ENCODE results near the gene LTB. TPM values are rescaled to one million over a fixed set of nuclear protein-coding genes. Genes with fewer than 3 reads are reported as not detected.

Gene LTB, protein sequence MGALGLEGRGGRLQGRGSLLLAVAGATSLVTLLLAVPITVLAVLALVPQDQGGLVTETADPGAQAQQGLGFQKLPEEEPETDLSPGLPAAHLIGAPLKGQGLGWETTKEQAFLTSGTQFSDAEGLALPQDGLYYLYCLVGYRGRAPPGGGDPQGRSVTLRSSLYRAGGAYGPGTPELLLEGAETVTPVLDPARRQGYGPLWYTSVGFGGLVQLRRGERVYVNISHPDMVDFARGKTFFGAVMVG
- 6.4 and 11.8 TPM in 2 replicates for total RNA-seq

- DNase-seq (ENCODE audit: low read depth in 2 of 2) = no peak
These were observed at the start of gene LTB for GRCh38 chr6:31582230-31582643. TSS of gene LTB (minus strand) at chr6:31582424. CDS start at chr6:31582417, 7 bp downstream.

DNA sequence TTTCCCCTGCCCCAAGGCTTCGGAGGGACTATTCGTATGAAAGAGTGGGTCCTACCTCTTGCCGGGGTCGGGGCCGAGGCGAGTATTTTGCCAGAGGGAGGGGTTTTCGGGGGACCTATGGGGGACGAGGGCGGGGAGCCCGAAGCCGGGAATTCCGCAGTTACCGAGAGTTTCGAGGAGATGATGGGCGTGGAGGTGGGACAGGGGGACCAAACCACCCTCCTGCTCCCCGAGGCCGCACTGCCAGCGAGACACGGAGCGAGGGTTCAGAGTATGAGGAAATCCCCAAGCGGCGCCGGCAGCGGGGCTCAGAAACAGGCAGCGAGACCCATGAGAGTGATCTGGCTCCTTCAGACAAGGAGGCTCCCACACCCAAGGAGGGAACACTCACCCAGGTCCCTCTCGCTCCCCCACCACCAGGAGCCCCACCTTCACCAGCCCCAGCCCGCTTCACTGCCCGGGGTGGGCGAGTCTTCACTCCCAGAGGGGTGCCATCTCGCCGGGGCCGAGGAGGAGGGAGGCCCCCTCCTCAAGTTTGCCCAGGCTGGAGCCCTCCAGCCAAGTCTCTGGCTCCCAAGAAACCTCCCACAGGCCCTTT lies 49.6 kb upstream of the LTB start:
- DNase-seq (ENCODE audit: low read depth in 2 of 2) = no peak

- DNase-seq (ENCODE audit: low read depth in 2 of 2) = no peak
These were observed 49.0 kb upstream of the LTB start for GRCh38 chr6:31631209-31631608.

DNA sequence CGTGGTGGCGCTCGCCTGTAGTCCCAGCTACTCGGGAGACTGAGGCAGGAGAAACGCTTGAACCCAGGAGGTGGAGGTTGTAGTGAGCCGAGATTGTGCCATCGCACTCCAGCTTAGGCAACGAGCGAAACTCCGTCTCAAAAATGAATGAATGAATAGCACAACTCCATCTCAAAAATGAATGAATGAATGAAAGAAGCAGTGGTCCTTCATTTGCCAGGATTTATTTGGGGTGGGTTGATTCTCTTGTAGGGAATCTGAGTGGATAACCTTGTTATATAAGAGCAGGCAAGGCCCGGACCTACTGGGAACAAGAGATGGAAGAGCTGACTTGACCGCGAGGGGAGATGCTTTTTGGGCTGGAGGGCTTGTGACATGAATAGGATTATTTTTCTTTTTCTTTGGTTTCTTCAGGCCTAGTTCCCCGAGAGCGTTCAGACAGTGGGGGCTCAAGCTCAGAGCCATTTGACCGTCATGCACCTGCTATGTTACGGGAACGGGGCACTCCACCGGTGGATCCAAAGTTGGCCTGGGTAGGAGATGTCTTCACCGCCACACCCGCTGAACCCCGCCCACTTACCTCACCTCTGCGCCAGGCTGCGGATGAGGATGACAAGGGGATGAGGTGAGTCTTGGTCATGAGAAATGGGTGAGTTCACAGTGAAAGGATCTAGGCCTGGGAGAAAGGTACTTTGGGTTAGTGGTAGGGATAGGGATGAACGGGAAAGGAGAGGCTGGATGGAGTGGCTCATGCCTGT lies 48.1 kb upstream of the LTB start:
- no peak for DNase-seq (ENCODE audit: low read depth in 2 of 2)

DNA sequence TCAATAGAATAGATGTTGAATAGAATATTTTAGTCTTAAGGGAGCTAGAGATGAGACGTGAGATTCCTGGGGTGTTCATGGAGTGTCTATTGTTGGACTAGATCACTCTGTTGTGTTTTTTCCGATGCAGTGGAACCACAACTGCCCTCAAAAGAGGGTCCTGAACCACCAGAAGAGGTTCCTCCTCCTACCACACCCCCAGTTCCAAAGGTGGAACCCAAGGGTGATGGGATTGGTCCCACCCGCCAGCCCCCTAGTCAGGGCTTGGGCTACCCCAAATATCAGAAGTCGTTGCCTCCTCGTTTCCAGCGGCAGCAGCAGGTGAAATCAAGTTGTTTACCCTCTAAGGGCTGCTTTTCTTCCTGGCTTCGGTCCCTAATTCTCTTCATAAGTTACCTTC lies 46.8 kb upstream of the LTB start:
- DNase-seq (ENCODE audit: low read depth in 2 of 2) = no peak

GRCh38 chr6:31627690-31628287 lies 45.6 kb upstream of the LTB start:
- no peak for DNase-seq (ENCODE audit: low read depth in 2 of 2)

- DNase-seq (ENCODE audit: low read depth in 2 of 2) = no peak
These were observed 44.7 kb upstream of the LTB start for GRCh38 chr6:31626952-31627351.

GRCh38 chr6:31624070-31624469 lies 41.8 kb upstream of the LTB start:
- no peak for DNase-seq (ENCODE audit: low read depth in 2 of 2)

- no peak for DNase-seq (ENCODE audit: low read depth in 2 of 2)
These were observed 40.5 kb upstream of the LTB start for GRCh38 chr6:31622684-31623091.

GRCh38 chr6:31621991-31622390 lies 39.8 kb upstream of the LTB start:
- DNase-seq (ENCODE audit: low read depth in 2 of 2) = no peak

DNA sequence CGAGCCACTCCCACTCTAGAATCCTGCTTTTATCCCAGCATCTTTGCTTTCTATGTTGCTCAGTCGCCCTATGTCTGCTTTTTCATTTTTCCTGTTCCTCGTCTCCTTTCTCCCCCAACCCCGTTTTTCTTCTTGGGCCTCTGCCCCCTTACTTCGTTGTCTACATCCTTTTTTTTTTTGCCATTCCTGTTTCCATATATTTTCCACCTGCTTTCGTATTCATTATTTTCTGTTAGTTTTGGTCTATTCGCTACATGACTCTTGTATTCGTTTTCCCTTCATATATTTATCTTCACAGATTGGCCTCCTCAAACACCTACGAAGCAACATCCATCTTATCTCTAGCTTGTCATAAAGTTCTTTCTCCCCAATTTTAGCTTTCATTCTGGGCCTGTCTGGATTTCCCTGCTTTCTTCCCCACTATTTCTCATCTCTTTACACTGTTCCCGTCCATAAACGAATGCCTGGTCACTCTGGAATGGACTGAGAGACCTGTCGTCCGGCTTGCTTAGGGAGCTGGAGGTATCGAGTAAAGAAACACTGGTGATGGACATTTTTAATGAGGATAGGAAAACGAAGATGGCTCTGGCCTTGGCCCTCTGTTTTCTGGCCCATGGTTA lies 39.2 kb upstream of the LTB start:
- peak in 1 of 2 donors; percentile 13 for DNase-seq (ENCODE audit: low read depth in 2 of 2)

GRCh38 chr6:31620586-31621319 lies 38.5 kb upstream of the LTB start, which contains the start of gene PRRC2A:
TSS of gene PRRC2A (plus strand) at chr6:31620715. CDS start at chr6:31622790, 2,075 bp downstream.
- peak in 1 of 2 donors; percentile 26 for DNase-seq (ENCODE audit: low read depth in 2 of 2)

GRCh38 chr6:31619805-31620585 lies 37.8 kb upstream of the LTB start:
- peak; percentile 97 to 100 for DNase-seq (ENCODE audit: low read depth in 2 of 2)

DNA sequence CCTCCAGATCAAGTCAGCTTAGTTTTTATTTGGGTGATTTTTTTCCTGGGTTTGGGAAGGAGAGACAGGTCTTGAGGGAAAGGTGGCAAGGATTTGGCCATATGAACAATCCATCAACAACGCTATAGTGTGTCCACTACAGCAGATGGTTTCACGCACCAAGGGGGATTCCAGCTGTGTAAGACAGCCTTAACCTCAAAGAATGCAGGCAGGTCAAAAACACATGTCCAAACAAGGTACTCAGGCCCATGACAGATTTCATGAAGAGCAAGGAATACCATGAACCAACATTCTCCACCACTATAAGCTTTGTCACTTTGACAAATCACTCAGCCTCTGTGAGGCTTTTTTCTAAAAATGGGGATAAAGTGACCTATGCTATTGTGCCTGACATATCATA lies 34.8 kb upstream of the LTB start:
- DNase-seq (ENCODE audit: low read depth in 2 of 2) = no peak

GRCh38 chr6:31615748-31616147 lies 33.5 kb upstream of the LTB start:
- no peak for DNase-seq (ENCODE audit: low read depth in 2 of 2)

DNA sequence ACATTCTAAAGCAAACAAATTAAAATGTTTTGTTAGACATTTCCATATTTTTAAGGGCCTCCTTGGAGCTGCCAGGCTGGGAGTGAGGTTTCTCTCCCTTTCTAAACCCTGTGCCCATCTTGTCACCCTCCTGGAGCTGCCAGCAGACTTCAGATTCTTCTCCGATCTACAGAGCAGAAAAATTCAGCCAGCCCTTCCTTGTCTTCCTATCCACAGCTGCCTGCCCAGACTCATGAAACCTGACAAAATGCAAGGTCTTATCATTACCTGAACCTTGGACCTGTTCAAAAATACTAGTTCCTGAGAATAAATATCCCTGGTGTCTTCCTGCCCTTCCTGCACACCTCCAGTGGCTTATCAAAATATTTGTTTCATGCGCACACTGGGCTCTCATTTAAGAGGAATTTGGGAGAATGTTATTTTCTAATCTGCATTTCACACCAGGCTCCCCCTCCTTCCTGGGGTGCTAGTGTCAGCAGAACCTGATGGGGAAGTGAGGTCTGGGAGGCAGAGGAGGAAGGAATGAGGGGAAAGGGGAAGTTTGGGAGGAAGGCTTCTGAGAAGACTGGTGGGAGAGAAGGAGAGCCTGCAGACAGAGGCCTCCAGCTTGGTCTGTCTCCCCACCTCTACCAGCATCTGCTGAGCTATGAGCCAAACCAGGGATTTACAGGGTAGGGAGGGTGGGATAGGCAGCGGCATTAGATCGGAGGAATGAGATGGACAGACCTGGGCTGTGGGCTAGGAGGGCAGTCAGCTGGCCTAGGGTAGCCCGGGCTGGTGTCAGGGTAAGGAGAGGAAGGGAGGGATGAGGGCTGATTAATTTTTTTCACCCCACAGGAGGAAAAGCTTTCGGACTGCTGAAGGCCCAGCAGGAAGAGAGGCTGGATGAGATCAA lies 32.7 kb upstream of the LTB start, which contains the start of gene AIF1:
Gene AIF1 (plus strand): TSS at position 551 of the 895 bp plus-strand sequence. CDS start 96 bp downstream, at position 647.
- no peak for DNase-seq (ENCODE audit: low read depth in 2 of 2)

DNA sequence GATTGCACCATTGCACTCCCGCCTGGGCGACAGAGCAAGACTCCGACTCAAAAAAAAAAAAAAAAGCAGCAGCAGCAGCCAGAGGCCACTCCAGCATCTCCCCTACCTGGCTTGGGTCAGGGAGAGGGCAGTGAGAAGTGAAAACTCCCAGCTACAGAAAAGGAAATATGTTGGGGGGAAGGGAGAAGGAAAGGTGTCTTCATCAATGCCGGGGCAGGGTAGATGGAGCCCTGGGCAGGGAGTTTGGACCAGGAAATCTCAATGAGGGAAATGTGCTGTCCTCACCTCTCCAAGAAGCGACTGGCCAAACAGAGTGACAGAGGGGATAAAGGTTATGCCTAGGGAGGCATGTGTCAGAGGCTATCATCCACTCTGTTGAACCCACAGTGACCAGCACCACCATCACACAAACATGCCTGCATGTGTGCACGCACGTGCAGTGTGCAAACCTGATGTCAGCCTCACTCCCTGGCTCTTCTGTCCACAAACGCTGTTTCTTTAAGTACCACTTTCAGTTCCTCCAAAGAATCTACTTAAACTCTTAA lies 31.9 kb upstream of the LTB start:
- no peak for DNase-seq (ENCODE audit: low read depth in 2 of 2)

DNA sequence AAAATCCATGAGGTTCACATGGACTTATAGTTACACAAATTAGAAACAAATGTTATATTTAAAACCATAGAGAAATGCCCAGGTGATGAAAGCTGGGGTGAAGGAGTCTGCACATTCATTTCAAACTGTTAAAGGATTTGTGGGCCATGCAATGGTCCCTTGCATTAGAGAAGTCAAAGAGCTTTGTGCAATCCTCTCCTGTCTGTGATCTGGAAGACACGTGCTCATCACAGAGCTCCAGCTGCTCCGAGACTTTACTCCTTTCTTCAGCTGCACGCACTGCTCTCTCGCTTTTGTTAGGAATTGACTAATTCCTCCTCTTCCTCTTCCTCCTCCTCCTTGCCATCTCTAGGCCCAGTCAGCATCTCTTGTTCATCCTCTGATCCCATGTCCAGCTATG lies 28.7 kb upstream of the LTB start:
- DNase-seq (ENCODE audit: low read depth in 2 of 2) = no peak

All from dermis microvascular lymphatic vessel endothelial cell (primary cell).